ENCODE results near the gene ADGRG6.

- TF ChIP-seq CTCF (tag by site-specific recombination; IDR thresholded peaks at IDR 0.05): no peak
- TF ChIP-seq ZNF785 (tag by site-specific recombination; IDR thresholded peaks at IDR 0.05): no peak
- no peak for TF ChIP-seq ZNF792 (tag by site-specific recombination; IDR thresholded peaks at IDR 0.05)
- no peak for TF ChIP-seq GFI1B (tag by site-specific recombination; IDR thresholded peaks at IDR 0.05)
- TF ChIP-seq ZNF132 (tag by site-specific recombination; IDR thresholded peaks at IDR 0.05; ENCODE audit: borderline replicate concordance): no peak
- no peak for TF ChIP-seq ZNF549 (tag by site-specific recombination; IDR thresholded peaks at IDR 0.05)
- TF ChIP-seq ZNF280C (tag by site-specific recombination; IDR thresholded peaks at IDR 0.05): no peak
Measured at GRCh38 chr6:142307963-142308748, 6.3 kb downstream of the ADGRG6 start.
